Stimulated activated CD4-positive, alpha-beta T cell treated with anti-CD3 and anti-CD28 coated beads, TNF-alpha, amount 100 ng/mL, for 48 hours (primary cell): Measurements from ENCODE around the gene THNSL1.
"Not testable (repeated sequence)": the region's sequence is repeated elsewhere in the genome, so short reads cannot be mapped to it uniquely, and the experiment has no call there.

Experiments
- DNase-seq, 3 donors: peaks; one replicate each; pipeline ENCODE4 v3.0.0-alpha.2; 2020; ENCODE audit warnings: low read depth in 3 of 3

THNSL1 gene

GRCh38 chr10:24995072-24995471, 21.3 kb upstream of the THNSL1 start:
- DNase-seq: no peak

- DNase-seq: no peak
Observed at GRCh38 chr10:24998044-24998443, 18.4 kb upstream of the THNSL1 start.

GRCh38 chr10:25011591-25011990, 4.8 kb upstream of the THNSL1 start:
- DNase-seq: not testable (repeated sequence)

- no peak for DNase-seq
Observed at GRCh38 chr10:25014579-25014978, 1.8 kb upstream of the THNSL1 start.

- DNase-seq: peak; percentile 79 to 94 (median 86)
Observed at GRCh38 chr10:25015828-25016375, 510 bp upstream of the THNSL1 start, which contains the start of gene ENKUR. ENKUR (minus strand) TSS chr10:25016158; CDS start chr10:25015936, 222 bp downstream.

- DNase-seq: peak in 1 of 3 donors; percentile 1
Observed at GRCh38 chr10:25017154-25017590, 760 bp downstream of the THNSL1 start.

- no peak for DNase-seq
Observed at GRCh38 chr10:25017661-25018060, 1.2 kb downstream of the THNSL1 start.

- no peak for DNase-seq
Observed at GRCh38 chr10:25018703-25019102, 2.3 kb downstream of the THNSL1 start.

GRCh38 chr10:25023278-25023677, 6.9 kb downstream of the THNSL1 start:
- DNase-seq: no peak

GRCh38 chr10:25024528-25024927, 8.1 kb downstream of the THNSL1 start:
- no peak for DNase-seq

- DNase-seq: no peak
Observed at GRCh38 chr10:25026463-25026862, 10.1 kb downstream of the THNSL1 start.

GRCh38 chr10:25028711-25029110, 12.3 kb downstream of the THNSL1 start:
- DNase-seq: no peak

- DNase-seq: no peak
Observed at GRCh38 chr10:25029519-25029918, 13.1 kb downstream of the THNSL1 start.

- DNase-seq: no peak
Observed at GRCh38 chr10:25036381-25036780, 20.0 kb downstream of the THNSL1 start.

GRCh38 chr10:25038325-25038724, 21.9 kb downstream of the THNSL1 start:
- DNase-seq: no peak

- no peak for DNase-seq
Observed at GRCh38 chr10:25039531-25039930, 23.1 kb downstream of the THNSL1 start.

- DNase-seq: no peak
Observed at GRCh38 chr10:25046641-25047040, 30.2 kb downstream of the THNSL1 start.

GRCh38 chr10:25047088-25047487, 30.7 kb downstream of the THNSL1 start:
- no peak for DNase-seq

- DNase-seq: no peak
Observed at GRCh38 chr10:25047591-25048301, 31.3 kb downstream of the THNSL1 start.

GRCh38 chr10:25048450-25048849, 32.0 kb downstream of the THNSL1 start:
- no peak for DNase-seq

GRCh38 chr10:25049966-25050365, 33.6 kb downstream of the THNSL1 start:
- DNase-seq: no peak

GRCh38 chr10:25050402-25050801, 34.0 kb downstream of the THNSL1 start:
- DNase-seq: no peak

- no peak for DNase-seq
Observed at GRCh38 chr10:25052012-25052411, 35.6 kb downstream of the THNSL1 start.

- no peak for DNase-seq
Observed at GRCh38 chr10:25056726-25057125, 40.3 kb downstream of the THNSL1 start.
